HepG2 (cell line): ENCODE results near the gene KAZN. TPM values are rescaled to one million over a fixed set of nuclear protein-coding genes. Genes with fewer than 3 reads are reported as not detected.

ENCODE experiments used
- ATAC-seq: fragments of 200-7000 bp; cut with Tn5 transposase; 3 replicates; pipeline ENCODE4 v1.9.1; 2020; ENCODE audit warnings: mild to moderate bottlenecking, moderate library complexity
- BruUV-seq: library from RNA; stranded (reverse); fragments of 400-500 nt; replicated peaks from 2 replicates; lab custom pipeline; 2021; lab: Mats Ljungman, UMichigan
- CTCF ChIA-PET: fragments of 300-600 bp; formaldehyde crosslinking; extraction: SDS; loops from one replicate; lab custom pipeline; 2021; ENCODE audit warnings: low total read pairs, inconsistent platforms, low intra/inter-chr PET ratio; lab: Yijun Ruan, JAX
- POLR2A ChIA-PET: fragments of 350-600 bp; sonication (Branson Sonifier 250); formaldehyde crosslinking; loops from one replicate; lab custom pipeline; 2020; ENCODE audit warnings: antibody characterized with exemption, inconsistent platforms; lab: Yijun Ruan, JAX
- DNase-seq: peaks from one replicate; pipeline ENCODE4 v3.0.0-alpha.2; 2015; ENCODE audit warnings: low spot score
- FAIRE-seq: peaks from 3 replicates; lab custom pipeline; 2011; peaks lifted over from hg19 to GRCh38; lab: Jason Lieb, UNC
- H2AFZ ChIP-seq: one replicate; pipeline ENCODE4 v1.6.1; 2011; ENCODE audit warnings: low read length, inconsistent platforms
- H3K27ac ChIP-seq: fragments of 300-600 bp; 3 replicates; pipeline ENCODE4 v1.8.0; 2011; ENCODE audit warnings: mixed run types, mild to moderate bottlenecking, mixed read lengths, low read length, inconsistent platforms; ENCODE audit not compliant: insufficient read depth; ENCODE audit errors: extremely low read length
- H3K27me3 ChIP-seq, 2 experiments: fragments of 200-600 bp in 1 of 2; 2 replicates in 1 of 2; 3 replicates in 1 of 2; pipeline versions ENCODE4 v1.6.0 to v1.8.0; 2011; ENCODE audit warnings: low read length in 2 of 2, mild to moderate bottlenecking in 2 of 2, moderate library complexity in 2 of 2, inconsistent platforms in 1 of 2; ENCODE audit not compliant: insufficient read depth in 2 of 2, control insufficient read depth in 1 of 2
- H3K36me3 ChIP-seq, 2 experiments: fragments of 200-600 bp in 1 of 2; replicated peaks in 1 of 2; 2 replicates in 1 of 2; 3 replicates in 1 of 2; pipeline versions ENCODE4 v1.5.1 to v1.8.0; 2011; ENCODE audit warnings: low read length in 2 of 2, inconsistent platforms in 1 of 2; ENCODE audit not compliant: insufficient read depth in 2 of 2, control insufficient read depth in 1 of 2
- H3K4me1 ChIP-seq: 2 replicates; pipeline ENCODE4 v1.5.1; 2012; ENCODE audit warnings: low read length, inconsistent platforms; ENCODE audit not compliant: insufficient read depth
- H3K4me2 ChIP-seq: 2 replicates; pipeline ENCODE4 v1.6.0; 2011; ENCODE audit warnings: low read depth, low read length, inconsistent platforms
- H3K4me3 ChIP-seq, 3 experiments: fragments of 200-600 bp in 1 of 3; sonication (generic), shearing (Covaris generic) in 1 of 3; replicated peaks in 1 of 3; 2 replicates each; pipeline ENCODE4 v1.5.1; 2011 to 2016; ENCODE audit warnings: low read length in 3 of 3, inconsistent platforms in 2 of 3, low read depth in 2 of 3, mild to moderate bottlenecking in 2 of 3, control low read depth in 1 of 3, mixed read lengths in 1 of 3; ENCODE audit not compliant: insufficient read depth in 1 of 3
- H3K79me2 ChIP-seq: one replicate; pipeline ENCODE4 v1.6.1; 2011; ENCODE audit warnings: low read length, inconsistent platforms; ENCODE audit not compliant: insufficient read depth
- H3K9ac ChIP-seq: 2 replicates; pipeline ENCODE4 v1.6.0; 2011; ENCODE audit warnings: mild to moderate bottlenecking, low read depth, low read length, inconsistent platforms; ENCODE audit not compliant: insufficient read depth
- H3K9me3 ChIP-seq: 2 replicates; pipeline ENCODE4 v1.5.1; 2012; ENCODE audit warnings: mild to moderate bottlenecking, low read length
- H4K20me1 ChIP-seq: 2 replicates; pipeline ENCODE4 v1.6.0; 2011; ENCODE audit warnings: inconsistent platforms, mild to moderate bottlenecking, low read length, moderate library complexity; ENCODE audit not compliant: insufficient read depth
- MTA1 ChIP-seq: sonication (generic); formaldehyde crosslinking; IDR thresholded peaks from 2 replicates; pipeline ENCODE4 v1.4.0; 2020; ENCODE audit warnings: missing genetic modification reagents, mild to moderate bottlenecking, borderline replicate concordance
- RORA ChIP-seq: sonication (generic); formaldehyde crosslinking; IDR thresholded peaks from 2 replicates; pipeline ENCODE4 v1.5.0; 2020; ENCODE audit warnings: mild to moderate bottlenecking, missing genetic modification reagents, moderate library complexity
- ZMYM2 ChIP-seq: sonication (generic); formaldehyde crosslinking; IDR thresholded peaks from 2 replicates; pipeline ENCODE4 v1.8.0; 2022; ENCODE audit warnings: mild to moderate bottlenecking, missing genetic modification reagents
- ZNF687 ChIP-seq: sonication (generic); formaldehyde crosslinking; IDR thresholded peaks from 2 replicates; pipeline ENCODE4 v1.5.1; 2020; ENCODE audit warnings: mild to moderate bottlenecking, missing genetic modification reagents, moderate library complexity
- WGBS: methylation state at CpG from one replicate; pipeline ENCODE4 v1.1.6; 2017; ENCODE audit warnings: low lambda C conversion rate; 5-methylcytosine and 5-hydroxymethylcytosine counted together
- in situ Hi-C: cut with HindIII; loops from 2 replicates; pipeline ENCODE4 v1.10.0; 2017; ENCODE audit warnings: low pct_unique_long_range_greater_than_20kb; ENCODE audit not compliant: extremely low pct_ligation_motif_present
- intact Hi-C: fragments of 100-400 bp; cut with micrococcal nuclease; formaldehyde crosslinking; loops from one replicate; pipeline ENCODE4 v1.10.0; 2022; ENCODE audit not compliant: unreplicated experiment
- polyA plus RNA-seq, 8 experiments: library from polyadenylated mRNA; depleted of rRNA in 3 of 8; stranded (reverse) in 7 of 8; unstranded in 1 of 8; fragments of >200 nt; fragmentation: Illumina TruSeq in 4 of 8; extraction: Trizol in 4 of 8; gene quantifications; 2 replicates each; pipeline versions ENCODE4 v1.2.1 to v1.2.3, GENCODE V29; 2011 to 2016; ENCODE audit warnings: low read depth in 4 of 8, missing spikeins in 1 of 8, mixed read lengths in 1 of 8; ENCODE audit not compliant: insufficient read depth in 1 of 8
- total RNA-seq, 5 experiments: library from RNA; depleted of rRNA; stranded (reverse); fragments of >200 nt; fragmentation: Illumina TruSeq; extraction: Trizol; gene quantifications; 2 replicates each; pipeline ENCODE4 v1.2.3, GENCODE V29; 2016; ENCODE audit warnings: low read depth in 1 of 5

KAZN gene
- total and polyA plus RNA-seq, 2 of the 13 experiments (the other 11 are each of a cell fraction or from before 2014, with no cell fraction given) = 10.4 to 13.5 TPM

- in situ Hi-C loops (no loop called here), intact Hi-C loops (no loop called here)
- POLR2A ChIA-PET = interaction anchor here (7.0 kb wide), 1 partner anchor 14 kb away, joined by 109 read pairs; no protein-coding TSS in a partner anchor
- Histone ChIP-seq H3K36me3 (peaks cover 0 to 10% of the 10 kb centered on the region in 2 experiments; a peak in 3 of 5 replicates), H3K27me3 (no peaks in the 10 kb centered on the region), H3K4me2 (no peak overlapping the region), H2AFZ (no peak overlapping the region), H3K9me3 (peaks cover 5% of the 10 kb centered on the region; the same call in 1 of the 2 replicates), H3K4me1 (peaks cover 85% of the 10 kb centered on the region), H4K20me1 (no peaks in the 10 kb centered on the region), H3K27ac (peak overlapping the region; percentile 66), H3K9ac (no peak overlapping the region; the same call in 1 of the 2 replicates), H3K79me2 (peaks cover 38% of the 10 kb centered on the region), H3K4me3 (no peak overlapping the region)
- no peak for DNase-seq
- 100% methylated on average over 1 of the region's 5 CpGs for WGBS
- ATAC-seq = no peak
- FAIRE-seq = no peak
- no peak for TF ChIP-seq ZMYM2 (CRISPR knock-in tag)
- no peak for TF ChIP-seq RORA (CRISPR knock-in tag)
- 0 out of 2 replicates have a peak, but pooled peaks have one; percentile 23 for TF ChIP-seq MTA1
- TF ChIP-seq ZNF687 = peak; percentile 53
- no TSS peak for BruUV-seq
- CTCF ChIA-PET = no interaction called here
These were observed 356.9 kb downstream of the KAZN start for GRCh38 chr1:14955402-14955801.
